Activated T-cell treated with anti-CD3 and anti-CD28 coated beads for 1 hour (primary cell): ENCODE results near the gene TBX4.
"Not testable (repeated sequence)": the region's sequence is repeated elsewhere in the genome, so short reads cannot be mapped to it uniquely, and the experiment has no call there.

Source experiments
- DNase-seq: peaks from one replicate; pipeline ENCODE4 v3.0.0-alpha.2; 2020; ENCODE audit warnings: low read depth

The TBX4 gene

DNA sequence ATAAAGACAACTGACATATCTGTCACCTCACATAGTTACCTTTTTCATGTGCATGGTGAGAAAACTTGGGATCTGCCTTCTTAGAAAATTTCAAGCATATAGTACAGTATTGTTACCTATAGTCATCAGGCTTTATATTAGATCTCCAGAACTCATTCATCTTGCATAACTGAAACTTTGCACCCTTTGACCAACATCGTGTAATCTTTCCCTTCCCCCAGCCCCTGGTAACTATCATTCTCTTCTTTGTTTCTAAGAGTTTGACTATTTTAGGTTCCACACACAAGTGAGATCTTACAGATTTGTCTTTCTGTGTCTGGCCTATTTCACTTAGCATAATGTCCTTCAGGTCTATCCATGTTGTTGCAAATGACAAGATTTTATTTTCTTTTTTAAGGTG lies 22.9 kb upstream of the TBX4 start:
- no peak for DNase-seq

GRCh38 chr17:61429831-61430230 lies 22.4 kb upstream of the TBX4 start:
- not testable (repeated sequence) for DNase-seq

GRCh38 chr17:61431594-61432311 lies 20.5 kb upstream of the TBX4 start:
- DNase-seq: no peak

- no peak for DNase-seq
These were observed 15.9 kb upstream of the TBX4 start for GRCh38 chr17:61436273-61436672.

- DNase-seq: no peak
These were observed 15.1 kb upstream of the TBX4 start for GRCh38 chr17:61436995-61437704.

DNA sequence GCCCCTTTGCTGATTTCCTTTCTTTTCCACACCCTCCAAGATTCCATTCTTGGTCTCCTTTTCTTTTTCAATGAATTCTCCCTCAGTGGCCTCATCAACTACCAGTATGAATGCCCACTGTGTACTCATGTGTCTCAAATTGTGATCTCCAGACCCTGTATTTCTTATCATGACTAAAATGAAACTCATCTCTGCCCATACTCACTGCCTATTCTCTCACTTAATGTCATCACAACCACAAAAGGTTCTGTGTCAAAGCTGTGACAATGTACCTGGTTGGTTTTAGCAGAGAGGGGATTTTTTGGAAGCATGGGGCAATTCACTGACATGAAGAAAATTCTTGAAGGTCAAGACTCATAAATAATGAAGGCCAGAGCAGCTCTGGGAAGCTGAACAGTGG lies 11.5 kb upstream of the TBX4 start:
- no peak for DNase-seq

DNA sequence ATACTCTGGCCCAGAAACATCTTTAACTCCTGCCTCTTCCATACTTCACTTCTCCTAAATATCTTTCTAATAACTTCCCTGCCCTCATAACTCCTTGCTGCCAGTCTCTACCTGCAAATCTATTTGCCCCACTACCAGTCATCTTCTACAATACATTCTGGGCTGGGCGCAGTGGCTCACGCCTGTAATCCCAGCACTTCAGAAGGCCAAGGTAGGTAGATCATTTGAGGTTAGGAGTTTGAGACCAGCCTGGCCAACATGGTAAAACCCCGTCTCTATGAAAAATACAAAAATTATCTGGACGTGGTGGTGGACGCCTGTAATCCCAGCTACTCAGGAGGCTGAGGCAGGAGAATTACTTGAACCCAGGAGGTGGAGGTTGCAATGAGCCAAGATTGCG lies 10.7 kb upstream of the TBX4 start:
- DNase-seq: not testable (repeated sequence)

- DNase-seq: no peak
These were observed 10.0 kb upstream of the TBX4 start for GRCh38 chr17:61442136-61442775.

GRCh38 chr17:61442878-61443474 lies 9.2 kb upstream of the TBX4 start:
- no peak for DNase-seq

DNA sequence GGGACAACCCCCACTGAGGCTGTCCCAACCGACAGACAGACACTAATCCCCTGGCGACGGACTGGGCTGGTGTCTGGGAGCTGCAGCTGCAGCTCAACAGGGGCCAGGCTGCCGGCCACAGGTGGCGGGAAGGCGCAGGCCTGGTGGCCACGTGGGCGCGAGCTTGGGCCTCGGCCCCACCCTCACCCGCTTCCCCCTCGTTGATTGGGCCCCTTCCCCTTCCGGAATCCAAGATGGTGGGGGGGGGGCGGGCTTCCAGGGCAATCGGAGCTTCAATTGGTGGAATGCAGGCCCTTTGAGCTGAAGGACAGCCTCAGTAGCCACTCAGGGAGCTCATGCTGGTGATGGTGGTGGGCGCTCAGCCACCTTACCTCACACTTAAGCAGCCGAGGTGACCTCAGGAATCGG lies 8.7 kb upstream of the TBX4 start:
- DNase-seq: no peak

DNA sequence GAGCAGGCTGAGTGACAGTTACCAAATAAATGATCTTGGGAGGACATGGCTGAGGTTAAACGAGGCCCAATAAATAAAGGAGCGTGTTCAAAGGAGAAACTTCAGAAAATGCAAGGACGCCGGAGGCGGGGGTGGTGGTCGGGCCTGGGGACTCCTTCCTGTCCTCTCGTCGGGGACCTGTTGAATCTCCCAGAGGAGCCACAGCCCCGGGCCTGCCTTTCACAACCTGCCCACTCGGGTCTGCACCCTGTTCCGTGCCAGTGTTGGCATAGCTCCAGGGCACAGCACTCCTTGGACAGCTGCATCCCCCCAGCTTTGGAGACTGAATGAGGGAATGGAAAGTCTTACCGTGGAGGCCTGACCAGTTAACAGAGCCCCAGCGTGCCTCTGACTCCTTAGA lies 8.1 kb upstream of the TBX4 start:
- no peak for DNase-seq

DNA sequence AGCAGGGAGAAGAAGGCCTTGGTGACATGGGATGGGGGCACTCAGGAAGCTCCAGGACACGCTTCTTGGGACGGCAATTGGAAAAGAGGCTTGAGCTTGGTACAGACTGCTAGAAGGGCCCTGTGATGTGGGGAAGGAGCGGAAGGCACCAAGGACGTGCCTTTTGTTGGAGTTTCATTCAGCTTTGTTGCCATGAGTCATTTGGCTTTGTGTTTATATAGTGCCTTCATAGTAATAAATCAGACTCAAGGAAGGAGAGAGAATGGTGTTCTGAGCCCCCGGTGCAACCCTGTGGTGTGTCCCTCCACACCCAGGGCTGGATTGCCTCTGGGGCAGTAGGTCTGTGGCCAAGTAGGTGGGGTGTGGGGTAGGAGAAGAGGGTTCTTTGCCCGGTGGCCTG lies 7.4 kb upstream of the TBX4 start:
- DNase-seq: no peak

DNA sequence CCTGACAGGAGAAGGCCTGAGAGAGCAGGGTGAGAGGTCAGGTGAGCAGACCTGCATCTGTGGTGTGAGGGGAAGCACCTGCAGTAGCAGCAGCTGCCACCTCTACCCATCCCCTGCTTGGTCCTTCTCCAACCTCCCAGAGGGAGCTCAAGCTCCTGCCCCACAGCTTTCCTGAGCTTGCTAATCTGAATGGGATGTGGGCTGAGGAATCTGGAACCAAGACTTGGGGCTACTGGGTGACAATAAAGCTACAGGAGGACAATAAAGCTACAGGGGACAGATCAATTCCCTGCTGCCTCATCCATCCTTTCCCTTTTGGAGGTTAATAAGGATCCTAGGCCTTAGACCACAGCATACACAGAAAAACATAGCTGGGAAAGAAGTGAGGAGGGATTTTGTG lies 4.9 kb upstream of the TBX4 start:
- DNase-seq: no peak

DNA sequence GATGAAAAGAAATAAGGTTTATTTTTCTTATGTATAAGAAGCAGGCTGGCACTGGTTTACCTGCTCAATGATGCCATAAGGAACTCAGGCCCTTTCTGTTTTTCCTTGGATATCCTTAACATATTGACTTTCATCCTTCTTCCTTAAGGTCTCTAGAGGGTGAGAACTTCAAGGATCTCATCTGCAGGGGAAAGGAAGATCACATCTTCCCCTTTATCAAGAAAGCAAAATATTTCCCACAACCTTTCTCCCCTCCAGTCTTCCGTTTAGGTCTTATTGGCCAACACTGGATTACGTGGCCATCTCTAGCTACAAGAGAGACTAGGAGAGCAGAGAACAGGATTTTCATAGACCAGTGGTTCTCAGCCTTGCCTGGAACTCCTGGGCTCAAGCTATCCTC lies 4.2 kb upstream of the TBX4 start:
- DNase-seq: no peak

DNA sequence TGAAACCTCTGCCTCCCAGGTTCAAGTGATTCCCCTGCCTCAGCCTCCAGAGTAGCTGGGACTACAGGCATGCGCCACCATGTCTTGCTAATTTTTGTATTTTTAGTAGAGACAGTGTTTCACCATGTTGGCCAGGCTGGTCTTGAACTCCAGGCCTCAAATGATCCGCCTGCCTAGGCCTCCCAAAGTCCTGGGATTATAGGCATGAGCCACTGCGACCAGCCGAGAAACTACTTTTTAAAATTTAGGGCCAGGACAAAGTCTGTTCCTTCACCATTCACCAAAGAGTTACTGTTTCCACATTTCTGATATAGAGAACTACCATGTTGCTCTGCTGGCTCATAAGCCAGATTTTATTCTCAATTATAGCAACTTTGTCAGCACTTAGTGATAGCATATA lies 3.1 kb upstream of the TBX4 start:
- not testable (repeated sequence) for DNase-seq

DNA sequence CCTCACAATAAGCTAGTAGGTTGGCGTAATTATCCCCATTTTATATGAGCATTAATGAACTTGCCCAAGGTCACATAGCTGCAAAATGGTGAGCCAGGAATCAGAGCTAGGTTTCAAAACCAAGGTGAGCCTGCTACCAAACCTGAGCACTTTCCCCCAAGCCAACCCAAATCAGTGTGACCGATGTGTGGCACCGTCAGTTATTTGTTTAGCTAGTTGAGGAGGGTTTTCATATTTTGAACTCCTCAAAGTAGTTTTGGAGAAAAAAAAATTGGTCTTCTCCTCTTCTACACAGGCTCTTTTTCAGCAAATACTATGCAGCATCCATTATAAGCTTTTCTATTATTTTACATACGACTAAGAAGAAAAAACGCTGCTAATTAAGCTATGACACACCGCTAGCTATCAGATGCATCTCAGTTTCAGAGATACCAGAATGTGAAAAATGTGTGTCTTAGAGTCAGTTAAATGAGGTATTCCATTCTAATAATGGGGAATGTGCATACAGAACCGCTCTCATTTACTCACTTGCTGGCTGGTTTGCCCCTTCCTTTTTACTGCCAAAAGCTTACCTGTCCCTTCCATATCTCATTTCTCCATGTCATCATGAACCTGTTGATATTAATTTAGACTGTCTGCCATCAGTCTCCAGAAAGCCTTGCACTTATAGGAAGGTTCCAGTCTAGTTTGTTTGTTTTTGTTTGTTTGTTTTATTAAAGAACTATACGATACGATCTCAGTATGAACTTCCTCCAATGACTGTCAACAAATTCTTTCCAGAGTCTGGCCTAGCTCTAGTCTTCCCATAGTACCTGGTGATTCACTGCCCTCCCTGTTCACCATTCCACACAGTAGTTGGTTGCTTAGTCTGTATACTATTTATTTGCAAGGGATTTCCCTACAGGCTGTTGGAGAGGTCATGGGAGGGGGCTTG lies 2.2 kb upstream of the TBX4 start:
- DNase-seq: no peak

GRCh38 chr17:61450641-61451537 lies 1.3 kb upstream of the TBX4 start:
- DNase-seq: no peak

DNA sequence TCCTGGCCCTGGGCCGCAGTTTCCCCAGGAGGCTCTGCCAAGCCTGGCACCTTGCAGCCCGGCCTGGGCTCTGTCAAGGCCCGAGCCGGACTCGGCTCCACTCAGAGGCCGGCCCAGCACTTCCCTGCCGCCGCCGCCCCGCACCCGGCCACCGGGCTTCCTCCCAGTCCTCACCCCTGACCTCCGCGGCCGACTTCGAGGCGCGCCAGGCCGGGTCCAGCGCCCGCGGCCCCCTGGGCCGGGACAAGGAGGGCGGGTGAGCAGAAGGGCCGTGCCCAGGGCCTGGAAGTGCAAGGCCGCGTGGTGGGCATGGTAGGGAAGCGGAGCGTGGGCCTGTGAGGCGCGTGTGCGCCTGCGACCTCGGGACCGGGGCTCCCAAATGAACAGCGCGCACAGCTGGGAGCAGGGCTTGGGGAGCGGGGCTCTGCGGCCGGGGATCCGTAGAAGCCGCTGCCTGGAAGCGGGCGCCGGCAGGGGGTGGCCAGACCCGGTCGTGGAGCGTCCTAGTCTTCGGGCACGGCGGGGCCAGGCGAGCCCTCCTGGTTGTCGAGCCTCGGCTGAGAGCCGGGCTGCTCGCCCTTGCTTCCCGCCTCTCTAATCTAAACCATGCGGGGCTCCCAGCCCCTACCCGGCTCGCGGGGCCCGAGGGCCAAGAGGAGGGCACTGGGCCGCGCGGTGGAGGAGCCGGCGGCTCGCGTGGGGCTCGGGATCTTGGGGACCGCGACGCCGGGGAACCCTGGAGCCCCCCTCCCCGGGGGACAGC lies 503 bp upstream of the TBX4 start:
- no peak for DNase-seq

GRCh38 chr17:61453566-61454380 lies 1.6 kb downstream of the TBX4 start:
- no peak for DNase-seq
